H1 (cell line): ENCODE measurements around the gene TMPRSS13. TPM values are rescaled to one million over a fixed set of nuclear protein-coding genes. Genes with fewer than 3 reads are reported as not detected.

Source experiments
- NANOG ChIP-seq: IDR thresholded peaks from 2 replicates; pipeline ENCODE4 v1.6.1; 2011; ENCODE audit warnings: low read length, low read depth, mild to moderate bottlenecking, inconsistent platforms; ENCODE audit not compliant: insufficient read depth, poor library complexity, severe bottlenecking
- polyA plus RNA-seq, 7 experiments: library from polyadenylated mRNA; depleted of rRNA in 3 of 7; stranded (reverse) in 5 of 7; unstranded in 2 of 7; fragments of >200 nt in 5 of 7; fragments of 200-250 nt in 2 of 7; gene quantifications; 1 replicate in 5 of 7; 2 replicates in 1 of 7; 4 replicates in 1 of 7; pipeline versions ENCODE4 v1.2.1 to v1.2.3, GENCODE V29; 2011 to 2013; ENCODE audit warnings: missing spikeins in 2 of 7, mixed read lengths in 2 of 7
- total RNA-seq: library from RNA; stranded (reverse); fragmentation: NEBNext Ultra II Directional; extraction: Animal tissue kit (Norgen Biotek cat#: 25700); gene quantifications from 2 replicates; pipeline ENCODE4 v1.2.1, GENCODE V29; 2021

The TMPRSS13 gene
- total and polyA plus RNA-seq, 2 of the 8 experiments (the other 6 are each of a cell fraction or from before 2014, with no cell fraction given) = 0.61 to 0.79 TPM

- no peak for TF ChIP-seq NANOG
These were observed 69.1 kb downstream of the TMPRSS13 start (continued) for GRCh38 chr11:117860139-117860538.
